Stimulated activated naive CD8-positive, alpha-beta T cell treated with anti-CD3 and anti-CD28 coated beads, Interleukin-15, Interleukin-2, amounts not matched to agents 100 ng/mL and 50 ng/mL, for 24 hours (primary cell): ENCODE data around the gene CD22.

Experiments
- H3K27ac Mint-ChIP-seq: one replicate; pipeline ENCODE4 v1.8.0; 2021; ENCODE audit warnings: mild to moderate bottlenecking, mixed read lengths
- H3K27me3 Mint-ChIP-seq: one replicate; pipeline ENCODE4 v1.8.0; 2021; ENCODE audit warnings: mixed read lengths
- H3K36me3 Mint-ChIP-seq: one replicate; pipeline ENCODE4 v1.8.0; 2021; ENCODE audit warnings: low read depth, mixed read lengths
- H3K4me1 Mint-ChIP-seq: one replicate; pipeline ENCODE4 v1.8.0; 2021; ENCODE audit warnings: low read depth, mixed read lengths
- H3K4me3 Mint-ChIP-seq: one replicate; pipeline ENCODE4 v1.8.0; 2021; ENCODE audit warnings: mild to moderate bottlenecking, mixed read lengths
- H3K9me3 Mint-ChIP-seq: one replicate; pipeline ENCODE4 v1.8.0; 2021; ENCODE audit warnings: mixed read lengths

The CD22 gene

DNA sequence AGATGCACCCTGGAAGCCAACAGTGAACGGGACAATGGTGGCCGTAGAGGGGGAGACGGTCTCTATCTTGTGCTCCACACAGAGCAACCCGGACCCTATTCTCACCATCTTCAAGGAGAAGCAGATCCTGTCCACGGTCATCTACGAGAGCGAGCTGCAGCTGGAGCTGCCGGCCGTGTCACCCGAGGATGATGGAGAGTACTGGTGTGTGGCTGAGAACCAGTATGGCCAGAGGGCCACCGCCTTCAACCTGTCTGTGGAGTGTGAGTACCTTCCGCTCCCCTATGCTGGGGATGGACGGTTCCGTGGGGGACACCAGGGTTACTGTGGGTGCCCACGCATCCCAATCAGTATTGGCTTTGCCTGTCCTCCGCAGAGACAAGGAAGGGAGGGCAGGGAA lies 26.5 kb upstream of the CD22 start:
- Mint-ChIP-seq H3K4me3 (no peak overlapping the region), H3K9me3 (no peaks in the 10 kb centered on the region), H3K27ac (no peak overlapping the region), H3K27me3 (no peaks in the 10 kb centered on the region), H3K36me3 (no peaks in the 10 kb centered on the region), H3K4me1 (no peaks in the 10 kb centered on the region)

DNA sequence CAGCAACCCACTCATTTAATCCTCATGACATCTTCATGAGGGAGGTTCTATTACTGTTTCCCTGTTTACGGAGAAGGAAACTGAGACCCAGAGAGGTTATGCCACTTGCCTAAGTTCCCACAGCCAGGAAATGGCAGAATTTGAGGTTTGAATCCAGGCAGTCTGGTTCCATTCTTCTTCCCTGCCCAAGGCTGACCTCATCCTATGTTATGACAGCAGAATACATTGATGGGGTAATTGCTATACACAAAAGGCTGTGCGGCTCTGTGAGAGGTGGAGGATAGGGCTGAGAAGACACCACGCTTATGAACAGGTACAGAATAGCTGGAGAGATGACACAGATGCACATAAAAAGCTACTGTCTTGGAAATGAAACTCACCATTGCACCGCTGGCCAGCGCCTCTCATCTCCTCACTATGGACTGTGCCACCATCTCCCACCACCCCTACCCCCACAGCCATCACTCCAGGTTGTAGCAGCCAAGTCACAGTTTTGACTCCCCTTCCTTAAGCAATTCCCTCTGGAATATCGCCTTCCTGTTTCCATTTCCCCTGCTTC lies 25.6 kb upstream of the CD22 start:
- H3K9me3 Mint-ChIP-seq: no peaks in the 10 kb centered on the region
- no peaks in the 10 kb centered on the region for H3K36me3 Mint-ChIP-seq
- H3K27me3 Mint-ChIP-seq: no peaks in the 10 kb centered on the region
- H3K4me3 Mint-ChIP-seq: no peak overlapping the region
- H3K4me1 Mint-ChIP-seq: no peaks in the 10 kb centered on the region
- peak overlapping the region; percentile 16 for H3K27ac Mint-ChIP-seq

DNA sequence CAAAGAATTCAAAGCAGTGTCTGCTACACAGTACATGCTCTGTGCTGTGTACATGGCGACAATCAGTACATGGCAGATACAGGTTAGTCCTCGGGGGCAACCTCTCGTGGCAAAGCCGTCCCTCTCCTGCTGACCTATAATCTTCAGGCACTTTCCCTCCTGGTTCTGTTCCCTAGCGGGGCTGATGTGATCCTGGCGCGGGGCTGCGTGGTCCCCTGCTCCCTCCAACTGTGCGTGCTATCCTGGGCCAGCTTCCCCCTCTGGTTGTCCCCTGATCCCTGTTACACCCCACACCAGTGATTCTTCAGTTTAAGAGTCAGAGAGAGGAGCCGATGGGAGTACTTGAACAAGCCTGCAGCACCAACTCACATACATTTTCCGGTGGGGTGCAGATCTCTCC lies 25.0 kb upstream of the CD22 start:
- H3K36me3 Mint-ChIP-seq: no peaks in the 10 kb centered on the region

DNA sequence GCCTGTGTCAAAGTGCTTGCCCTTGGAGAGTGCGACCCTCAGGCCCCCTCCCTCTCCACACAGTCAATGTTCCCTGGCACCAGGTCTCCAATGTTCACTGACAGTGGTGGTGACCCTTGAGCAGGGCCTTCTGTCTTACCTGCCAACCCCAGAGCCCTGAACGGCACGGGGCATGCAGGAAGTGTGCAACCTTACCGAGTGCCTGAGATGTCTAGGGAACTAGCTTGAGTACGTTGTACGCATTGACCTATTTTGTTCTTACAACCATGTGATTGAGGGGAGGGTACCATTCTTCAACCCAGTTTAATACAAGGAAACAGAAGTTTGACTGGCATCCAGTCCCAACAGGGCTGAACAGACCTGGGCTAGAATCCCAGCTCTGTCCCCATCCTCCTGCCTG lies 23.8 kb upstream of the CD22 start:
- no peaks in the 10 kb centered on the region for H3K9me3 Mint-ChIP-seq
- no peaks in the 10 kb centered on the region for H3K4me1 Mint-ChIP-seq
- H3K36me3 Mint-ChIP-seq: no peaks in the 10 kb centered on the region
- H3K4me3 Mint-ChIP-seq: no peak overlapping the region
- H3K27ac Mint-ChIP-seq: no peak overlapping the region
- H3K27me3 Mint-ChIP-seq: no peaks in the 10 kb centered on the region

More for the DNA sequence above, 25.0 kb upstream of the CD22 start:
- no peaks in the 10 kb centered on the region for H3K27me3 Mint-ChIP-seq
- H3K4me3 Mint-ChIP-seq: no peak overlapping the region
- peak overlapping the region; percentile 16 for H3K27ac Mint-ChIP-seq
- H3K4me1 Mint-ChIP-seq: no peaks in the 10 kb centered on the region
- no peaks in the 10 kb centered on the region for H3K9me3 Mint-ChIP-seq

DNA sequence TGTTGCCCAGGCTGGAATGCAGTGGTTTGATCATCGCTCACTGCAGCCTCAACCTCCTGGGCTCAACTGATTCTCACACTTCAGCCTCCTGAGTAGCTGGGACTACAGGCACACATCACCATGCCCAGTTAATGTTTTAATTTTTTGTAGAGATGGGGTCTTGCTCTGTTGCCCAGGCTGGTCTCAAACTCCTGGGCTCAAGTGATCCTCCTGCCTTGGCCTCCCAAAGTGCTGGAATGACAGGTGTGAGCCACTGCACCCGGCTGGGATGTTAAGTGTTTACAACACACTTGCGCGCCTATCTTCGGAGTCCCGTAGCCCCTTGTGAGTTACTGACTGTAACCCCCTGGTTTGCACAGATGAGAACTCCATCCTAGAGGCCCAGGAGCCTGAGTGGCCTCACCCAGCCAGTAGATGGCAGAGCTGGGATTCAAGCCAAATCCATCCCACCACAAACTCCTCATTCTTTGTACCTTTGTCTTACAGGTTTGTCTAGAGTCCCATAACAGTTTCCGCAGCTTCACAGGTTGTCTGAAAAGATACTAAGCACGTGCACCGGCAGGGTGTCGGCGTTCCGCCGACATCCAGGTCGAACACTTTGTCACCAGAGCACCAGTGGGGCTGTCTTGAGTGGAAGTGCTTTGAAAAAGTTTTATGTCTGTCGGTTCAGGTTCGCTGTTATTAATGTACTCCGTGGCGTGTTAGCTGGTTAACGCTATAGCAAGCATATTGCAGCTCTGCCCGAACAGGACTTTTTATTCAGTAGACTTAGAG lies 22.3 kb upstream of the CD22 start:
- no peaks in the 10 kb centered on the region for H3K9me3 Mint-ChIP-seq
- H3K27me3 Mint-ChIP-seq: no peaks in the 10 kb centered on the region
- no peaks in the 10 kb centered on the region for H3K36me3 Mint-ChIP-seq
- no peak overlapping the region for H3K27ac Mint-ChIP-seq
- H3K4me3 Mint-ChIP-seq: no peak overlapping the region
- H3K4me1 Mint-ChIP-seq: peaks cover 3% of the 10 kb centered on the region

DNA sequence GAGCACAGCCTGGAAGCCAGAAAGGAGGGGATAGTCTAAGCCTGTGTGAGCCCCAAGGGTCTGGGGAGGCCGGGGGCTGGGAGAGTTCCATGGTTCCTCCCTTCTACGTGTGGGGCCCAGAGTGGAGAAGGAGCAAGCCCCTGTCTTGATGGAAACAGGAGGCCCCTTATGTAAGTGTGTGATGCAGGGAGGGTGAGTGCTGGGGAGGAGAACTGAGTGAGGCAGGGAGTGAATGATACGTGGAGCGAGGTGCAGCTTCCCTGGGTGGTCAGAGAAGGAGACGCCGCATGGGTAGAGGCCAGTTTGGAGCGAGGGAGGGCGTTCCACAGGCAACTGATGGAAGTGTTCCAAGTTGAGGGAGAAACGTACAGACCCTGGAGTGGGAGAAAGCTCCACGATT lies 21.1 kb upstream of the CD22 start:
- Mint-ChIP-seq H3K4me1 (peaks cover 3% of the 10 kb centered on the region), H3K27ac (no peak overlapping the region)

DNA sequence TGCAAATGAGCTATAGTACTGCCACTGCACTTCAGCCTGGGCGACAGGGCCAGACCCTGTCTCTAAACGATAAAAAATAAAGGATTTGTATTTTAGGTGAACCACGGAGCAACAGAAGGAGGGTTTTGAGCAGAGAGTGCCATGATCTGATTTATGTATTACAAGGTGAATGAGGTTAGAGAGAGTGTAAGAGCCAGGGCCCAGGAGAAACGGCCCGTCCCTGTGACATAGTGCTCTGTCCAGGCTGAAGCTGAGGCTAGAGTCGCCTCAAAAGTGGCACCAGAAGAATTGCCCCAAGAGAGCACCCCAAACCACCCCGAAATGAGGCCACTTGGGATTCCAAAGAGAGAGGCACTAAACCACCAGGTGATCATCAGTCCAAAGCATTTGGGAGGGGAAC lies 20.1 kb upstream of the CD22 start:
- Mint-ChIP-seq H3K4me1 (peaks cover 3% of the 10 kb centered on the region), H3K36me3 (no peaks in the 10 kb centered on the region), H3K27me3 (no peaks in the 10 kb centered on the region), H3K9me3 (no peaks in the 10 kb centered on the region), H3K27ac (no peak overlapping the region), H3K4me3 (no peak overlapping the region)

More for the DNA sequence above, 21.1 kb upstream of the CD22 start:
- Mint-ChIP-seq H3K9me3 (no peaks in the 10 kb centered on the region), H3K36me3 (no peaks in the 10 kb centered on the region), H3K27me3 (no peaks in the 10 kb centered on the region), H3K4me3 (no peak overlapping the region)

DNA sequence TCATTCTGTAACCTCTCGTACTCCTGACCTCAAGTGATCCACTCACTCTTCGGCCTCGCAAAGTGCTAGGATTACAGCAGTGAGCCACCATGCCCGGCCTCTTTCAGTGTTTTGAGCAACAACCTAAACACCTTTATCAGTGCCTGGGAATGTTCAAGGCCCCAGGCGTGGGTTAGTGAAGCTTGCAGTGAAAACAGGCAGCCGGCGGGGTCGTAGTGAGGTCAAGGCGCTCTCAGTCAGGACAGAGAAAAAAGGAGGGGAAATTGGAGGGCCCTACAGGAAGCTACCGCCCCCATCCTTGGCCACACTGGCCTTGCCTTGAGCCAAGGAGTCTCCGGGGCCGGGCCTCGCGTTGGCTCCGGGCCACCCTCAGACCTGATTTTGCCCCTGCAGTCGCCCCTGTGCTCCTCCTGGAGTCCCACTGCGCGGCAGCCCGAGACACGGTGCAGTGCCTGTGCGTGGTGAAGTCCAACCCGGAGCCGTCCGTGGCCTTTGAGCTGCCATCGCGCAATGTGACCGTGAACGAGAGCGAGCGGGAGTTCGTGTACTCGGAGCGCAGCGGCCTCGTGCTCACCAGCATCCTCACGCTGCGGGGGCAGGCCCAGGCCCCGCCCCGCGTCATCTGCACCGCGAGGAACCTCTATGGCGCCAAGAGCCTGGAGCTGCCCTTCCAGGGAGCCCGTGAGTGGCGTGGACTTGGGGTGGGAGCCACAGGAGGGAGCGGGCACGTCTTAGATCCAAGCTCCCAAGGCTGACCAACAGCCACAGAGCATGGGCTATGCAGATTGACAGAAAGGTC lies 19.3 kb upstream of the CD22 start:
- no peak overlapping the region for H3K4me3 Mint-ChIP-seq
- no peaks in the 10 kb centered on the region for H3K36me3 Mint-ChIP-seq
- no peaks in the 10 kb centered on the region for H3K9me3 Mint-ChIP-seq
- H3K4me1 Mint-ChIP-seq: peaks cover 3% of the 10 kb centered on the region
- H3K27me3 Mint-ChIP-seq: no peaks in the 10 kb centered on the region
- H3K27ac Mint-ChIP-seq: no peak overlapping the region

DNA sequence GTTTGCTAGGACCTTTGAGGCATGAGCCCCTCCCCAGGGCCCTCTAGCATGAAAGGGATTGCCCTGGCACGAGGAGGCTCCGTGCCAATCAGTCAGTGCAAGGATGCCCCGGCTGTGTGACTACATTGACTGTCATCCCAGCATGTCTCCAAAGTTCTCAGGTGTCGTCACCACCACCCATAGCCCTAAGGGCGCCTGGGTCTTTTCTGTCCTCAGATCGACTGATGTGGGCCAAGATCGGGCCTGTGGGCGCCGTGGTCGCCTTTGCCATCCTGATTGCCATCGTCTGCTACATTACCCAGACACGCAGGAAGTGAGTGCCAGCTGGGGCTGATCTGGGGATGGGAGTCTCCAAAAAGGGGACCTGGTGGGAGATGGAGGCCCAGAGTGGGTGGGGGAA lies 18.7 kb upstream of the CD22 start:
- Mint-ChIP-seq H3K9me3 (no peaks in the 10 kb centered on the region), H3K27me3 (no peaks in the 10 kb centered on the region), H3K36me3 (no peaks in the 10 kb centered on the region), H3K27ac (no peak overlapping the region), H3K4me3 (no peak overlapping the region), H3K4me1 (peaks cover 3% of the 10 kb centered on the region)

DNA sequence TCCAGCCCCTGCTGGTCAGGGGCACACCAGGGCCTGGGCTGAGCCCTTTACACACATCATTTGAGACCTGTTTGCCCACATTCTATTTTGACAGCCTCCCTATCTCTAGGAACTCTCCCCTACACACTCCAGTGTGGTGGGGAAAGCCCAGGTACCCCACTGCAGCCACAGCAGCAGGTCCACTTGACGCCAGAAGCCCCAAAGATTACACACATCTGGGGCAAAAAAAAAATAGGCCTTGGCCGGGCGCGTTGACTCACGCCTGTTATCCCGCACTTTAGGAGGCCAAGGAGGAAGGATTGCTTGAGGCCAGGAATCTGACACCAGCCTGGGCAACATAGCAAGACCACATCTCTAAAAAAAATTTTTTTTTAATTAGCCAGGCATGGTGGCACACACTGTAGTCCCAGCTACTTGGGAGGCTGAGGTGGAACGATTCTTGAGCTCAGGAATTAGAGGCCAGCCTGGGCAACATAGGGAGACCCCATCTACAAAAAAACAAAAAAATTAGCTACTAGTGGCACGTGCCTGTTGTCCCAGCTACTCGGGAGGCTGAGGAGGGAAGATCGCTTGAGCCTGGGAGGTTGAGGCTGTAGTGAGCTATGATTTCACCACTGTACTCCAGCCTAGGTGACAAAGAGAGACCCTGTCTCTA lies 18.0 kb upstream of the CD22 start:
- Mint-ChIP-seq H3K9me3 (no peaks in the 10 kb centered on the region), H3K27me3 (no peaks in the 10 kb centered on the region), H3K36me3 (no peaks in the 10 kb centered on the region), H3K27ac (no peak overlapping the region), H3K4me1 (peaks cover 3% of the 10 kb centered on the region), H3K4me3 (no peak overlapping the region)

DNA sequence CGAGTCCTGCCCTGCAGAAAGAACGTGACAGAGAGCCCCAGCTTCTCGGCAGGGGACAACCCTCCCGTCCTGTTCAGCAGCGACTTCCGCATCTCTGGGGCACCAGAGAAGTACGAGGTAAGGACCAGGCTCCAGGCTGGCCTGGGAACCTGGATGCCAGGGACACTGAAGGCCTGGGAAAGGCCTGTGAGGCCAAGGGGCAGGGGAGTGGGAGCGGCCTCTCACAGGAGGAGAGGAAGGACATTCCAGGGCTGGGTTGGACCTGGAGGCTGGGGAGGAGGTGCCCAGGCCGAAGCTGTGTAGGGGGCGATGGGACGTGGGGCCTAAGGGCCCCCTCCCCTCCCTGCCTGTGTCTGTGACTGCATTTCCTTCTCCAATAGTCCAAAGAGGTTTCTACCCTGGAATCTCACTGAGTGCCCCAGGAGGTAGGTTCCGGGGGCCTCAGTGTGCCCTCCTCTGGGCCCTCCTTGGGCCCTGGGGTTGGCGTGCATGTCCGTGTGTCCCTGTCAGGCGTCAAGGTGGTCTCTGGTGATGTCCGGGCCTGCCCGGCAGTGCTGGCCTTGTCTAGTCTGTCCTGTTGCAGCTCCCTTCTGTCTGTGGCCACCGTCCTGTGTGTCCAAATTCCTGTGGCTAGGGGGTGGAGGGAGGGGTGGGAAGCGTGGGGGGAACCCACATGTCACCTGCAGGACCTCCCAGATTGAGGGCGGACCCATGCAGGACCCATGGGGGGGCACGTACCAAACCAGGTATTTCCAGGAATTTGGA lies 16.9 kb upstream of the CD22 start:
- Mint-ChIP-seq H3K9me3 (no peaks in the 10 kb centered on the region), H3K4me3 (no peak overlapping the region), H3K36me3 (no peaks in the 10 kb centered on the region), H3K27ac (no peak overlapping the region), H3K27me3 (no peaks in the 10 kb centered on the region), H3K4me1 (peaks cover 3% of the 10 kb centered on the region)

DNA sequence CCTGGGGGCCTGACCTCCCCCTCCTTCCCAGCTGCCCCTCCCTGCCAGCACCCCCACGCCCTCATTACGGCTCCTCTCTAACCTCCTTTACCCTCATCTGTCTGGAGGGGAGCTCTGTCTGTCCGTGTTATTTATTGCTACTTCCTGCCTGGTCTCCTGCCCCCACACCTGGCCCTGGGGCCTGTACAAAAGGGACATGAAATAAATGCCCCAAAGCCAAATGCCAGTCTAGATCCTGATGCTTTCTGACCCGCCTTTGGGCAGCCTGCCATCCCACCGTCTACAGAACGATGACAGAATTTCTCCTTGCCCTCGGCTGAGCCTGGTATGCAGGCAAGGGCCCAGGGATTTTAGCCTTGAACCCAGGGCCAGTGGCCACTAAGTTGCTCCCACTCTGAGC lies 15.4 kb upstream of the CD22 start:
- no peaks in the 10 kb centered on the region for H3K9me3 Mint-ChIP-seq
- H3K27me3 Mint-ChIP-seq: no peaks in the 10 kb centered on the region
- no peak overlapping the region for H3K27ac Mint-ChIP-seq
- H3K4me1 Mint-ChIP-seq: peaks cover 11% of the 10 kb centered on the region
- no peaks in the 10 kb centered on the region for H3K36me3 Mint-ChIP-seq
- H3K4me3 Mint-ChIP-seq: no peak overlapping the region

DNA sequence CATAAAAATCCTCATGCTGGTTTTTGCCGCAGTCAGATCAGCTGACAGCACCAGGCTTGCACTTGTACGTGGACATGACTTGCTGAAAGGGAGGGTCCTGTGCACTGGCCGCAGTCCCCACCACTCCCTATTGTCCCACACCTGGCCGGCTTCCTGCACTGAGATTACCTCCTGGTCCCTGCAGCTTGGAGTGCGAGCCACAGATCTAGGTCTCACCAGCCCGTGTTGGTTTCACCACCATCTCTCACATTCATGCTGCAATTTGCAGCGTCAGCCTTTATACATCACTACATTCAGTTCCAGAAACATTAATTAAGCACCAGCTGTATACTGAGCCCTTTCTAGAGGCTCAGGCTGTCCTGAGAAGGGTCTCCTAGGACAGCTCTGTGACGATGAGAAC lies 15.0 kb upstream of the CD22 start:
- H3K27me3 Mint-ChIP-seq: no peaks in the 10 kb centered on the region
- no peaks in the 10 kb centered on the region for H3K36me3 Mint-ChIP-seq
- H3K4me1 Mint-ChIP-seq: peaks cover 16% of the 10 kb centered on the region
- no peak overlapping the region for H3K27ac Mint-ChIP-seq
- no peak overlapping the region for H3K4me3 Mint-ChIP-seq
- no peaks in the 10 kb centered on the region for H3K9me3 Mint-ChIP-seq

DNA sequence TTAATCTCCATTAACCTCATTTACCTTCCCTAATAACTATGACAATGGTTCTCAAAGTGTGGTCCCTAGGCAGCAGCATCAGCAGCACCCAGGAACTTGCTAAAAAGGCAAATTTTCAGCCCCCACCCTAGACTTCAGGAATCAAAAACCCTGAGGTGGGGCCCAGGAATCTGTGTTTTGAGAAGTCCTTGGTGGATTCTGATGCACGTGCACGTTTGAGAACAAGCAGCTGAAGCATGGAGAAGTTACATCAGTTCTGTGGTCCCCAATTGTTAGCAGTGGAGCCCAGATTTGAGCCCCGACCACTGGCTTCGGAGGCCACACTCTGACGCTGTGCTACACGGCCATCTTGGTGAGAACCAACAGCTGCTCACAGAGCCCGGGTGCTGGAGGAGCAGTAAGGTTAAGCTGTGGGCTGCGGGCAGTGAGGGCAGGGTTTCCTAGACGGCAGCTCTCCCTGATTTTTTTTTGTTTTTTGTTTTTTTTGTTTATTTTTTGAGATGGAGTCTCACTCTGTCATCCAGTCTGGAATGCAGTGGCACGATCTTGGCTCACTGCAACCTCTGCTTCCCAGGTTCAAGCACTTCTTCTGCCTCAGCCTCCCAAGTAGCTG lies 14.0 kb upstream of the CD22 start:
- Mint-ChIP-seq H3K4me1 (peaks cover 18% of the 10 kb centered on the region), H3K36me3 (no peaks in the 10 kb centered on the region), H3K4me3 (no peak overlapping the region), H3K9me3 (no peaks in the 10 kb centered on the region), H3K27ac (no peak overlapping the region), H3K27me3 (no peaks in the 10 kb centered on the region)
